ENCODE data around the gene RNF19B. TPM values are rescaled to one million over a fixed set of nuclear protein-coding genes. Genes with fewer than 3 reads are reported as not detected.
A peak's percentile ranks its signal among the peaks of the same experiment; 100 is the strongest.

RNF19B gene
- total RNA-seq, 1 donor from 2014 or later = 52.1 TPM

DNA sequence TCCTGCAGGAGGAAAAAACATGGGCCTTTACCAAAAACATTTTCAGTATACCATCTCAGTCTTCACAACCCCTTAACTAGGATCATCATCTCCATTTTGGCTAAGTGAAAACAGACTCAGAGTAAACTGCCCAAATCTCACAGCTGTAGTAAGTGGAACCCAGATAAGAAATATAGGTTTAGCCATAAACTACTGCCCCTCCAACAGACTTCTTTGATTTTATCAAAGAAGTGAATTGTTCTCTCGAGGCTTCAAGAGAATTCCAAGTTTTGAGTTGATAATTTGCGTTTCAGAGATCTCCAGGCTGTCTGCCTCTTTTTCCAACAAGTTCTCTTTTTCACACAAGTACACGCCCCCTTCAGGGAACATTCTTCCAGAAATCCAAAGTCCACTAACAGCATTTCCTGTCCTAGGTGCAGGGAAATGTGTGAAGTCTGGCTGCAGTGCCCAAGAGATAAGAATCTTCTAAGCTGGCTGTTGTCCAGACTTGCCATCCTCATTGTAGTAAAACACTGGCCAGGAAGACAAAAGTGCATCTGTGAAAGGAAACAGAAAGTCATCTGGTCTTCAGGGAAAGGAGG lies 30.8 kb downstream of the RNF19B start:
- no peak for DNase-seq (ENCODE audit: low spot score)
- no peaks in the 10 kb centered on the region for H3K27me3 Mint-ChIP-seq (ENCODE audit: insufficient read depth)
- peaks cover 49% of the 10 kb centered on the region for H3K4me1 Mint-ChIP-seq (ENCODE audit: low read depth)
- no peak overlapping the region for H3K4me3 Mint-ChIP-seq
- H3K9me3 Mint-ChIP-seq = no peaks in the 10 kb centered on the region
- peaks cover 40% of the 10 kb centered on the region for H3K36me3 Mint-ChIP-seq (ENCODE audit: low read depth)
- intact Hi-C loops (cut with micrococcal nuclease) = loop anchor here (1.0 to 2.0 kb wide), 4 partner anchors 73 to 152 kb away; partner anchors contain the start of gene AZIN2
- H3K27ac Mint-ChIP-seq = no peak overlapping the region

DNA sequence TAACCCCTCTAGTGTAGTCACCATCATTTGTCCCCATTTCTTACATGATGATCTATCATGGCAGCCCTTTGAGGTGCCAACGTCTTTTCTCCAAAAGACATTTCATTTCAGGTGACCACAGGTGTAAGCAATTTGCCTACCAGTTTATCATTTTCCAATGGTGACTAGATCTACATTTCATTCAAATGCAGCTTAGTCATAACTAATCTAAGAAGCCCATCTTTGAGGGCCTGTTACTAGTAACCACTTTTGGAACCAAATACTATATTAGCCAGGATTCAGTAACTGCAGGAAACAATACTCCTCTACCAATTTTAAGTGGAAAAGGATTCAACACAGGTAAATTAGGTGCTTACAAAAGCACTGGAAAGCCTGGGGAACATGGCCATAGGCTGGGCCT lies 32.8 kb downstream of the RNF19B start:
- H3K4me1 Mint-ChIP-seq (ENCODE audit: low read depth) = peaks cover 28% of the 10 kb centered on the region
- peaks cover 26% of the 10 kb centered on the region for H3K36me3 Mint-ChIP-seq (ENCODE audit: low read depth)
- intact Hi-C loops (cut with micrococcal nuclease) = loop anchor here (2.0 kb wide), 1 partner anchor 149 kb away; the partner anchor contains the start of gene AZIN2
- no peak overlapping the region for H3K27ac Mint-ChIP-seq
- H3K4me3 Mint-ChIP-seq = no peak overlapping the region
- peaks cover 3% of the 10 kb centered on the region for H3K27me3 Mint-ChIP-seq (ENCODE audit: insufficient read depth)
- no peak for DNase-seq (ENCODE audit: low spot score)
- no peaks in the 10 kb centered on the region for H3K9me3 Mint-ChIP-seq

DNA sequence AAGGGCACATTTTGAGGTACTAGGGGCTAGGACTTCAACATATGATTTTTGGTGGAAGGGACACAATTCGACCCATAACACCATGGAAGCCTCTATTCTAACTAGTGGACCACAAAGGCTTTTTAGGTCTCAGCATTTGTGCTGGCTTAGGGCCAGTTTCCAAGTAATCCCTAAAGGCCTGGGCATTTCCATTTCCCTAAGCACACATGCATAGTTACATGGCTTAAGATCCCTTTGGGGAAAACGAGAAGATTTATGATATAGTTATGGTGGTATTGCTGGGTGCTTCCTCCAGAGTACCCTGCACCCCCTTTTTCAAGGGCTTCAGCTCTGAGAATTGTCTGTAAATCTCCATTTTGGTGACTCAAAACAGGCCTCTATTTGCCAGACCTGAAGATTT lies 35.2 kb downstream of the RNF19B start:
- H3K4me1 Mint-ChIP-seq (ENCODE audit: low read depth) = peaks cover 32% of the 10 kb centered on the region
- H3K9me3 Mint-ChIP-seq = no peaks in the 10 kb centered on the region
- DNase-seq (ENCODE audit: low spot score) = no peak
- no peak overlapping the region for H3K4me3 Mint-ChIP-seq
- intact Hi-C loops (cut with micrococcal nuclease) = no loop called here
- H3K36me3 Mint-ChIP-seq (ENCODE audit: low read depth) = peaks cover 20% of the 10 kb centered on the region
- no peak overlapping the region for H3K27ac Mint-ChIP-seq
- H3K27me3 Mint-ChIP-seq (ENCODE audit: insufficient read depth) = peaks cover 25% of the 10 kb centered on the region

DNA sequence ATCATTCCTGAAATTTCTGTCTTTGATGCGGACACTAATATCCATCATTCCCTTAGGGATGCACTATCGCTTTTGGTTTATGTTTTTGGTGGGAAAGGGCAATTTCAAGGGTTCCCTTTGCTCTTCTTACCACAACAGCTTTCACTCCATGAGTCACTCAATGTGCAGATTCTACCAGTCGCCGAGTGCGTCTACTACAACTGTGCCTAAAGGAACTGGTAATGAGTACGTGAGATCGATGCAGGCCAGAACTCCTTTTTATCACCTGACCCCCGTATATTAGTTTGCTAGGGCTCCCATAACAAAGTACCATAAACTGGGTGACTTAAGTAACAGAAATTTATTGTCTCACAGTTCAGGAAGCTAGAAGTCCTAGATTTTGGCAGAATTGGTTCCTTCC lies 35.9 kb downstream of the RNF19B start:
- no peaks in the 10 kb centered on the region for H3K9me3 Mint-ChIP-seq
- peaks cover 26% of the 10 kb centered on the region for H3K4me1 Mint-ChIP-seq (ENCODE audit: low read depth)
- peaks cover 17% of the 10 kb centered on the region for H3K36me3 Mint-ChIP-seq (ENCODE audit: low read depth)
- intact Hi-C loops (cut with micrococcal nuclease) = no loop called here
- peaks cover 29% of the 10 kb centered on the region for H3K27me3 Mint-ChIP-seq (ENCODE audit: insufficient read depth)
- H3K4me3 Mint-ChIP-seq = no peak overlapping the region
- DNase-seq (ENCODE audit: low spot score) = no peak
- no peak overlapping the region for H3K27ac Mint-ChIP-seq

DNA sequence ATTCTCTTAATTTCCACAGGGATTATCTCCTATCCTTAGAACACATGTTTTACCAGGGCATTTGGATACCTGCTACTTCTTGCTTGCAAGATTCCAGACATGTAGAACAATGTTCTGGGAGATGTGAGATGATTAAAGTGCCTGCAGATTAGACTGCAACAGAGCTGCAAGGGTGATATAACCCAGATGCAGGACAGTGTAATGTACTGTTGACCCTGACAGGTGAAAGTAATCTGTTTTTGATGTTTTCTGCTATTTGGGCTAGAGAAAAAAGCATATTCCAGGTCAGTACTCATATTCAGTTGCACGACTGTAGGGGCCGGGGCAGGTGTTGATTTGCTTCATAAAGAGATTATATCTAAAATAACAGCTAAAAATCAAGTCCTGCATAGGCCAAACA lies 36.3 kb downstream of the RNF19B start:
- Mint-ChIP-seq H3K4me3 (no peak overlapping the region), H3K9me3 (no peaks in the 10 kb centered on the region), H3K27ac (no peak overlapping the region), H3K27me3 (ENCODE audit: insufficient read depth) (peaks cover 32% of the 10 kb centered on the region), H3K36me3 (ENCODE audit: low read depth) (peaks cover 17% of the 10 kb centered on the region), H3K4me1 (ENCODE audit: low read depth) (peaks cover 21% of the 10 kb centered on the region)
- intact Hi-C loops (cut with micrococcal nuclease) = no loop called here
- DNase-seq (ENCODE audit: low spot score) = no peak

DNA sequence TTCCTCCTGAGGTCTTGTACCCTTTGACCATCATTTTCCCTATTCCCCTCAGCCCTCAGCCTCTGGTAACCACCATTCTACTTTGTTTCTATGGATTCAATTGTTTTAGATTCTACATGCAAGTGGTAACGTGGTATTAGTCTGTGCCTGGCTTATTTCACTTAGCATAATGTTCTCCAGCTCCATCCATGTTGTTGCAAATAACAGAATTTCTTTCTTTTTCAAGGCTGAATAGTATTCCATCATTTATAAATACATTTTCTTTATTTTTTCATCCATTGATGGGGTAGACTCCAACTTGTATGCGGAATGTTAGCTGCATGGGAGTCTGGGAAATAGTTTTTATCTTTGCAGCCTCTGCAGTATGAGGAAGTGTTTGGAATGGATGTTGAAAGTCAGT lies 37.2 kb downstream of the RNF19B start:
- Mint-ChIP-seq H3K27ac (no peak overlapping the region), H3K4me3 (no peak overlapping the region), H3K4me1 (ENCODE audit: low read depth) (peaks cover 16% of the 10 kb centered on the region), H3K27me3 (ENCODE audit: insufficient read depth) (peaks cover 35% of the 10 kb centered on the region), H3K36me3 (ENCODE audit: low read depth) (peaks cover 14% of the 10 kb centered on the region), H3K9me3 (no peaks in the 10 kb centered on the region)
- no peak for DNase-seq (ENCODE audit: low spot score)
- intact Hi-C loops (cut with micrococcal nuclease) = no loop called here

DNA sequence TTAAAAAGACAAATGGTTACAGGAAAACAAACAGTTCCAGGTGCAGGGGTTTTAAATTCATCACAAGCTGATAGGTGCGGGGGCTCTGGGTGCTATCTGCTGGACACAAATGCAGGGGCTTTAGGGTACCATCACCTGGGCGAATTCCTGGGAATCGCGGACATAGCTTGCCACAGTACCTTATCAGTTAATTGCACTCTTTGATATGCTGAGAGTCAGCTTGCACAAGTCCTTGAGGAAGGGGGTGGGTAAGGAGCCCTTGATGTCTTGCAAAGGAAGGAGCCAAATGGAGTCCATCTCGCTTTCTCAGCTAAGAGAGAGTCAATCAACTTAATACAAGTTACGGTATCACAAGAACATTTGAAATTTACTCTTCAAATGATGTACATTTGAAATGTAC lies 38.0 kb downstream of the RNF19B start:
- intact Hi-C loops (cut with micrococcal nuclease) = no loop called here
- no peak overlapping the region for H3K4me3 Mint-ChIP-seq
- H3K9me3 Mint-ChIP-seq = no peaks in the 10 kb centered on the region
- peaks cover 9% of the 10 kb centered on the region for H3K36me3 Mint-ChIP-seq (ENCODE audit: low read depth)
- H3K27me3 Mint-ChIP-seq (ENCODE audit: insufficient read depth) = peaks cover 38% of the 10 kb centered on the region
- no peak overlapping the region for H3K27ac Mint-ChIP-seq
- no peak for DNase-seq (ENCODE audit: low spot score)
- peaks cover 16% of the 10 kb centered on the region for H3K4me1 Mint-ChIP-seq (ENCODE audit: low read depth)

DNA sequence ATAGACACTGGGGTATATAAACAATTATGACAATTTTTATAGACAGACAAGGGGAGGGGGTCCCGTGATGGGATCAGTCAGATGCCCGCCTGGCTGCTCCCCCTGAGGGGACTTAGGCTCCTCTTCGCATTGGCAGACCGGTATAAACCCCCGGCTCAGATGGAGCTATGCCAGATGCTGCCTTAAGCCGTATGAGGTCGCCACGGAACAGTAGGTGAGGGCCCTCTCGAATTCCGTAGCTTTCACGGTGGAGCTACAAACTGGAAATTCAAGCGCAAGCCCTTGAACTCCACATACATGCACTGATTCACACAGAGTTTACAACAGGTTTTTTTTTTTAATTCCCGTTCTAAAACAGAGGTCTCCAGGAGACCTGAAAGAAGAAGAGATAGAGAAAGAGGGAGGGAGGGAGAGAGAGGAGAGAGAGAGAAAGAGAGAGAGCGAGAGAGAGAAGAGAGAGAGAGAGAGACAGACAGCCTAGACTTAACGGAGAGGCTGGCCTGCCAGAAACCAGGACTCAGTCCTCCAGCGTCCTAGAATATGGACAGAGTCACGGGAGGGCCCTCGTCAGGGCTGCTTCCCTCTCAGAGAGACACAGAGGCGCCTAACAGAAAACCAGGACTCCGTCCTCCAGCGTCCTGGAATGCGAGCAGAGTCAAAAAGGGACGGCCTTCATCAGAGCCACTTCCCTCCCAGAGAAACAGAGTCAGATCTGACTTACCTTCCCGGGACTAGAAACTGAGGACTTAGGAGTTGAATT lies 39.0 kb downstream of the RNF19B start:
- Mint-ChIP-seq H3K36me3 (ENCODE audit: low read depth) (peaks cover 6% of the 10 kb centered on the region), H3K4me3 (peak overlapping the region; percentile 40), H3K27ac (no peak overlapping the region), H3K9me3 (no peaks in the 10 kb centered on the region), H3K4me1 (ENCODE audit: low read depth) (peaks cover 16% of the 10 kb centered on the region), H3K27me3 (ENCODE audit: insufficient read depth) (peaks cover 38% of the 10 kb centered on the region)
- intact Hi-C loops (cut with micrococcal nuclease) = no loop called here
- DNase-seq (ENCODE audit: low spot score) = no peak

DNA sequence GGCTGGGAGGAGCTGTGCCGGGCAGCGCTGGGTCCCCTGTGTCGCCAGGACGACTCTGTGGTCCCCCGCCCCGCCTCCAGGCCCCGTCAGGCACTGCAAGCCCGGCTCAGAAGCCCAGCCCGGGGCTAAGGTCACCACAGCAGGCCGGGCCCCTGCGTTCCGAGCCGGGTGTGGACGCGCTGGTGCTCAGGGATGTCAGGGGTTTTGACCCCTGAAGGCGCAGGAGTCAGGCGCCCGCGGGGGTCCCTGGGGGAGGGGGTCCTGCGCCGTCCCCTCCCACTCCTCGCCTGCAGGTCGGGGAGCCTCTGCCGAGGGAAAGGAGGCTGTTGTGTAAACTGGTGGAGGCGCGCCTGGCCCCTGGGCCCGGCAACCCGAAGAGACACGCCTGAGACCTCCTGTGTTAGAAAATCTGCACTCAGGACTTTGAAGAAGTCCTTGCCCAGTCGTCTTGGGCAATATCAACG lies 39.7 kb downstream of the RNF19B start:
- Mint-ChIP-seq H3K36me3 (ENCODE audit: low read depth) (peaks cover 6% of the 10 kb centered on the region), H3K9me3 (no peaks in the 10 kb centered on the region), H3K4me3 (no peak overlapping the region), H3K27me3 (ENCODE audit: insufficient read depth) (peaks cover 38% of the 10 kb centered on the region), H3K27ac (no peak overlapping the region), H3K4me1 (ENCODE audit: low read depth) (peaks cover 20% of the 10 kb centered on the region)
- DNase-seq (ENCODE audit: low spot score) = no peak
- intact Hi-C loops (cut with micrococcal nuclease) = no loop called here

DNA sequence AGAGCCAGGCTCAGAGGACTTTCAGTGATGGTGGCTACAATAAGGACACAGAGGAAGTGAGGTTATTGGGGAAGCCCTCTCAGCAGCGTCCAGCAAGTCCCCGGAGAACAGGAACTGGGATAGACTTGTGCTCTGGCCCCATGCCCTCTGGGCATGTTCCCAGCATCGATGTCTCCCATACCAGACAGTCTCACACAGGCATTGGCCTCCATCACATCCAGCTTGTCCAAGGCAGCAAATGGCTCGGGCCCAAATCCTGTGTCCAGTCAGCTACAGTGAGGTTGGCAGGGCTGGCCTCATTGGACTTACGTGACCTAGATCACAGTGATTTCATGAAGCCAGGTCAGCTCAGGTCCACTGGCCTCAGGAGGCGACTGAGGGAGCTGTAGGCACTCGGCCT lies 43.8 kb downstream of the RNF19B start:
- Mint-ChIP-seq H3K27ac (no peak overlapping the region), H3K27me3 (ENCODE audit: insufficient read depth) (peaks cover 35% of the 10 kb centered on the region), H3K9me3 (no peaks in the 10 kb centered on the region), H3K36me3 (ENCODE audit: low read depth) (peaks cover 3% of the 10 kb centered on the region), H3K4me1 (ENCODE audit: low read depth) (peaks cover 31% of the 10 kb centered on the region), H3K4me3 (no peak overlapping the region)
- intact Hi-C loops (cut with micrococcal nuclease) = no loop called here
- DNase-seq (ENCODE audit: low spot score) = no peak

DNA sequence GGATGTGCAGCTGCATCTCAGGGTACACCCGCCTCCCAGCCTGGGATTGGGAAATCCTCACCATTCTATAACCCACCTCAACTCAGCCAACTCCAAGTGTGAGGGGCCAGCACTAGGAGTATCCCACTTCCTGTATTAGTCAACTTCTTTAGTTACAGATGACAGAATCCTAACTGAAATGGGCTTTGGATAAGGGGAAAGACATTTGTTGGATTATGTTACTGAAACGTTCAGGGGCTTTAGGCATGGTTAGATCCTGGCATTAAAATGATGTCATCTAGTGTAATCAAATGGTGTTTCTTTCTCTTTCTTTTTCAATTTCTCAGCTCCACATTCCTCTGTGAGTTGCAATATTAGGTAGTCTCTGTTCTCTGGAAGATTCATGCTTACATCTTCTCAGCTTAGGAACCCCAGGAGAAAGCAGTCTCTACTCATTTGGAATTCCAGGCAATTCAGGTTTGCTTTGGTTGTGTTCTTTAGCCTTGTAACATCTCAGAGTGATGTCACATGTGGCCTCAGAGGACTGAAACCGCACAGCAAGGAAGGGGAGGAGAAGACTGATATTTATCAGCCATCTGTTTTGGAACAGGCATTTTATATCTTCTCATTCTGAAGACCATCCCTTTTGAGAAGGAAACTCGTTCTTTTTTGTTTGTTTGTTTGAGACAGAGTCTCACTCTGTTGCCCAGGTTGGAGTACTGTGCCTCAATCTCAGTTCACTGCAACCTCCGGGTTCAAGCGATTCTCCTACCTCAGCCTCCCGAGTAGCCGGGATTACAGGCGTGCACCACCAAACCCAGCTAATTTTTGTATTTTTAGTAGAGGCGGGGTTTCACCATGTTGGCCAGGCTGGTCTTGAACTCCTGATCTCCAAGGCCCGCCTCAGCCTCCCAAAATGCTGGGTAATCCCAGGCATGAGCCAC lies 44.5 kb downstream of the RNF19B start:
- H3K27ac Mint-ChIP-seq = no peak overlapping the region
- no peak for DNase-seq (ENCODE audit: low spot score)
- no peaks in the 10 kb centered on the region for H3K9me3 Mint-ChIP-seq
- peaks cover 33% of the 10 kb centered on the region for H3K27me3 Mint-ChIP-seq (ENCODE audit: insufficient read depth)
- no peaks in the 10 kb centered on the region for H3K36me3 Mint-ChIP-seq (ENCODE audit: low read depth)
- H3K4me1 Mint-ChIP-seq (ENCODE audit: low read depth) = peaks cover 24% of the 10 kb centered on the region
- intact Hi-C loops (cut with micrococcal nuclease) = no loop called here
- no peak overlapping the region for H3K4me3 Mint-ChIP-seq

DNA sequence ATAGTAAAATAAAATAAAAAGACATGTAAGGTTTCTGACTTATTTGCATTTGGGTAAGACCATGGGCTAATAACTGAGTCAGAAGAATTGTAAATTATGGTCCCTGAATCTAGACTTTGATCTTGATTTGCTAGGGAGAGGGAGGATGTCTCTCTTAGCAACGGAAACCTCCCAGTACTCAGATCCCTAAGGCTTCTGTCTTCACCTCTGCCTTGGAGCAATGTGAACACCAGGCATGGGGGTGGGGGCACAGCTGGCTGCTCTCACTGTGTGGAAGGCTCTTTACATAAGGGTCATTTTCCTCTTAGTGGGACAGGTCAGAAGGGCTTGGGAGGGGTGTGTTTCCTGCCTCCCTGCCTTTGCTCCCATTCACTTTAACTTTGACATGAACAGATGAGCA lies 46.4 kb downstream of the RNF19B start:
- H3K27ac Mint-ChIP-seq = no peak overlapping the region
- no peak overlapping the region for H3K4me3 Mint-ChIP-seq
- H3K4me1 Mint-ChIP-seq (ENCODE audit: low read depth) = peaks cover 22% of the 10 kb centered on the region
- H3K9me3 Mint-ChIP-seq = no peaks in the 10 kb centered on the region
- no peaks in the 10 kb centered on the region for H3K36me3 Mint-ChIP-seq (ENCODE audit: low read depth)
- intact Hi-C loops (cut with micrococcal nuclease) = no loop called here
- no peak for DNase-seq (ENCODE audit: low spot score)
- peaks cover 27% of the 10 kb centered on the region for H3K27me3 Mint-ChIP-seq (ENCODE audit: insufficient read depth)

DNA sequence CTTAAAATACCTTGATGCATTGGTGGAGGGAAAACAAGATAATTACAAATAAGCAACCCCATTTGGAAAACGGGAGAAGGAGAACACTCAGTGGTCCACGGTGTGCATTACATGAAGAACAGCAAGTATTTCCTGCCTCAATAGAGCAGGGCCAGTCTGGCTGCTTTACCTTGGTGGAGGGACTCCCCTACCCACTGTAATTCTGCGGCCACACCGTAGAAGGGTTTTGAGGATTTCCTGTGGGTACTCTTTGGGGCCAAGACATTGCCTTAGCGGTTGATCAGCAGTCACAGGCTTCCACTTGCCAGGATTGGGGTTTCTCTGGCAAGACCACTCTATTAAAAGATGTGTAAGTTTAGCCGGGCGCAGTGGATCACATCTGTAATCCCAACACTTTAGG lies 47.1 kb downstream of the RNF19B start:
- intact Hi-C loops (cut with micrococcal nuclease) = no loop called here
- Mint-ChIP-seq H3K4me1 (ENCODE audit: low read depth) (peaks cover 22% of the 10 kb centered on the region), H3K27me3 (ENCODE audit: insufficient read depth) (peaks cover 25% of the 10 kb centered on the region), H3K4me3 (no peak overlapping the region), H3K27ac (no peak overlapping the region), H3K36me3 (ENCODE audit: low read depth) (no peaks in the 10 kb centered on the region), H3K9me3 (no peaks in the 10 kb centered on the region)
- peak; percentile 38 for DNase-seq (ENCODE audit: low spot score)

All from activated T-helper 1 cell treated with anti-CD3 and anti-CD28 coated beads, Interleukin-12 subunit alpha, Interleukin-12 subunit beta, Interleukin-2, Interleukin-4 antibody, amounts not matched to agents 30 ng/mL and 10 ng/mL and 1 ng/mL, durations not matched to agents 14 hours and 24 hours and 36 hours (primary cell).